Measurements from ENCODE around the gene CISD3.

The CISD3 gene

DNA sequence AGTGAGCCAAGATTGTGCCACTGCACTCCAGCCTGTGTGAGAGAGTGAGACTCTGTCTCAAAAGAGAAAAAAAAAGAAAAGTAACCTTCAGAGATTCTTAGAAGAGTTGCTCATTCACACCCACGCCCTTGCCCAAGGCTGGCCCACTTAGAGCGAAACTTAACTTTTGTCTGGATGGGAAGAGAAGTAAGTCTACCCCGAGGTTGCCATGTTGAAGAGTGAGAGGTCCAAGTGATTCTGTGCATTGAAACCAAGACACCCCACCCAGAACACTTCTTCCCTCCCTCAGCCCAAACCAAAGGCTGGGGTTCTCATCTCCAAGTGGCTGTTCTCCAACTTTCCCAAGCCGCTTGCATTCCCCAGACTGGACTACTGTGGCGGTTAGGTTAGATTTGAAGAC is 2.4 kb upstream of the CISD3 start:
- no peak for DNase-seq (ENCODE audit: low read depth in 2 of 2)

DNA sequence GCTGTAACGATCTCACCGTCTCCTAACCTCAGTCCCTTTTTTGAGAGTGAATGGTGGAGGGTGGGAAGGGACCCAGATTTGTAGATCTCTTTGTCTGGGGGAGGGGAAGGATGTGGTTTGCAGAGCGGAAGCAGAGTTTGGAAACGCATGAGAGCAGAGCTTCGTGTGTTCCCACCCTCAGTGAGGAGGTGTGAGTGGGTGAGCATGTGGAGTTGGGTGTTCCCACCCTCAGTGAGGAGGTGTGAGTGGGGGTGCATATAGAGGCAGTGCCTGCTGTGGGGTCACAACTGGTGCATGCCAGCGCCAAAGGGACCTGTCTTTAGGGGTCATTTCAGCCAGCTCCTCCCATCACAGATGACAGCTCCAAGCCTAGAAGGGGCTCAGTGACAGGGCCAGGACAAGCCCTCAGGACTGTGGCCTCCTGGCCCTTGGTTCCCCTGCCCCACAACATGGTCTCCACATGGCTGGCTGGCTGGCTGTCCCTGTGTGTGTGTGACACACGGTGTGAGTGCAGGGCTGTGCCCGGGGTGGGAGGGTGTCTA is 1.8 kb upstream of the CISD3 start:
- no peak for DNase-seq (ENCODE audit: low read depth in 2 of 2)

DNA sequence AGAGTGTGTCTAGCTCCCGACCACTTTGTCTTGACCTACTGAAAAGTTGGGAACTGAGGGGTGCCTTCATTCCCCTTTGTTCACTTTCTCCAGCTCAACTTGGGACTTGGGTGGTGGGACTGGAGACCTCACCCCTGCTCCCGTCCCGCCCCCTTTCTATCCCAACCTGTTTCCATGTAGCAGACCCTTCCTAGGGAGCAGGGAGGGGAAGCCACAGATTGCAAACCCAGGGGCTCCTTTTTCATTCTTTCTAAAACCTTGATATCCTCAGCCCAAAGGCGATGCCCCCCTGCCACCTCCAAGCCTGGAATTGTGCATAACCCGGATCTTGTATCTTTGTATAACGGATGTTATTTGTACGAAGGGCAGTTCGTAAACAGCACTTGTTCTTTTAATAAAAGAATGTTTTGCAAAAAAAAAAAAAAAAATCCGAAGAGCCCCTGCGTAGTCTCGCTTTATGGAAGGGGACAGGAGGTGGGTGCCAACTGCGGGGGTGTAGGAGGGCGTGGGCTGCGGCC is 714 bp upstream of the CISD3 start:
- no peak for DNase-seq (ENCODE audit: low read depth in 2 of 2)

DNA sequence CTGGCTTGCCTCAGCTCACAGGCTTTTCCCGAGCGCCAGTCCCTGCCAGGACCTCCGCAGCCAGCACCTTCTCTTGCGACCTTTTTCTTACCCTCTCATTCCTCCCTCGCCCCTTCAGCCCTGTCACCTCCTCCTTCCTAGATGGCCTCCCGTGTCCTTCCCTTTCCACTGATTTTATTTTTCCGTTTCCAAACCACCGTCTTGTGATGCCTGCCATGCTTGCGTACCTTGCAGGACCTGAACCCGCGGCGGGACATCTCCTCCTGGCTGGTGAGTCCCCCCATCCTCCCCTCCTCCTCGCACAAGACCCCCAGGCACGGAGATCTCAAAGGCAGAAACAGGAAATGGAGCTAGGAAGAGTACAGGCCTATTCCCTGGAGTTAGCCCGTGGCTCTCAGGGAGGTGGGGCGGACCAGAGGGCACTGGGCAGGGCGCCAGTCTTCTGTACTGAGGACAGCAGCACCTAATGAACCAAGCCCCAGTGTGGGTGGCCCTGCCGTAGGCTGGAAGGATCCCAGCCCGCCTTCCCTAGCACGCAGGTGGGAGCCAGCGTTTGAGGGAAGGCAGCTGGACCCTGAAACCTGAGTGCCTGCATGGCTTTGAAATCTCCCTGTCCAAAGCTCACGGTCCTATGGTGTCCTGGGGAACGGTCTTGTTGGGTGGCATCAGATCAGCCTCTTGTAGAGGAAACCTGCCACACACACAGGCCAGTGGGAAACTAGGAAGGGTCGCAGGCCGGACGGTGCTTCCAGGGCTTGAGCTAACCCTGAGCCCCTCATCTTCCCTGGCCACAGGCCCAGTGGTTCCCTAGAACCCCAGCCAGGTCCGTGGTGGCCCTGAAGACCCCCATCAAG is 612 bp downstream of the CISD3 start:
- no peak for DNase-seq (ENCODE audit: low read depth in 2 of 2)

- no peak for DNase-seq (ENCODE audit: low read depth in 2 of 2)
Observed at GRCh38 chr17:38731526-38732294, 1.6 kb downstream of the CISD3 start.

DNA sequence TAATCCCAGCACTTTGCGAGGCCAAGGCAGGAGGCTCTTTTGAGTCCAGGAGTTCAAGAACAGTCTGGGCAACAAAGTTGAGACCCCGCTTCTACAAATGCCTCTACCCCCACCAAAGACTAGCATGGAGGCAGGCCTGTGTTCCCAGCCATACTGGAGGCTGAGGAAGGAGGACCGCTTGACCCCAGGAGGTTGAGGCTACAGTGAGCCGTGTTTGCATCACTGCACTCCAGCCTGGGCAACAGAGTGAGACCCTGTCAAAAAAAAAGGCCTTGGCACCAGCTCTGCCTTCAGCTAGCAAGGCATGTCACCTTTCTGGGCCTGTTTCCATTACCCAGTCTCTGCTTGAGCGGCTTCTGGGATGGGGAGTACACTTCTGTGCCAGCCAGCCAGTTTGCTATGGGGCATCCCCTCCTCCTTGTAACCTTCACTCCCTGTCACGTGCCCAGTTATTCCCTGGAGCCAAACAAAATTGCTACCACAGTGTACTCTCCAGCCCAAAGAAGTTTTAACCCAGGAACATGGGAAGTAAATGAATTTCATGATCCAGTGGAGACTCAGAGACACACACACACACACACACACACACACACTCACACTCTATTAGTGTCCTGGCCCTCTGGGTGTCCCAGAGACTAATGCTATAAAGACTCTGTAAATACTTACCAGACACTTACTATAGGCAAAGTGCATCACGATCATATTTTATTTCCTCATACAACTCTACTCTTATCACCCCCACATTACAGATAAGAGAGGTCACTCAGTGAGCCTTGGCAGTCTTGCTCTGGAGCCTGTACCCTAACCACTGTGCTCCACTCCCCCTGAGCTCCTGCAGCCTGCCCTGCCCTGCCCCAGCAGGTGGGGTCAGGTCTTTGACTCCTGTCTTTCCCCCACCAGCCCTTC is 2.5 kb downstream of the CISD3 start:
- DNase-seq (ENCODE audit: low read depth in 2 of 2) = no peak

GRCh38 chr17:38733282-38733981 is 3.3 kb downstream of the CISD3 start:
- no peak for DNase-seq (ENCODE audit: low read depth in 2 of 2)

- DNase-seq (ENCODE audit: low read depth in 2 of 2) = no peak
Observed at GRCh38 chr17:38733982-38734973, 4.1 kb downstream of the CISD3 start.

GRCh38 chr17:38735161-38735997 is 5.2 kb downstream of the CISD3 start:
- no peak for DNase-seq (ENCODE audit: low read depth in 2 of 2)

- DNase-seq (ENCODE audit: low read depth in 2 of 2) = no peak
Observed at GRCh38 chr17:38738007-38738662, 8.0 kb downstream of the CISD3 start.

DNA sequence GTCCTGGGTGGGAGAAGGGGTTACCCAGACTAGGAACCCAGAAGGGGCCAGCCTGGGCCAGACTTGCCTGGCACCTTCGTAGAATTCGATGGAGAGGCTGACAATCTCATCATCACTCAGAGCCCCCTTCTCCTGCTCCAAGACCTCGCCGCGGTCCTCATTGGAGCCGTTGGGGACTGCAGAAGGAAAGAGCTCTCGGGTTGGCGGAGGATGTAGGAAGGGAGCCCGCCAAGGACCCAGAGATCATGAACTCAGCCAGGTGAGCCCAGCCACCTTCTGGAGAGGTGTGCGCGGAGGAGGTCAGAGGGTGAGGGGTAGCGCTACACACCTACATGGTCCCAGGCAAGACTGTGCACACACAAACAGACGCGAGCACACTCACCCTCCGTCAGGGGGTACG is 8.5 kb downstream of the CISD3 start:
- DNase-seq (ENCODE audit: low read depth in 2 of 2) = no peak

DNA sequence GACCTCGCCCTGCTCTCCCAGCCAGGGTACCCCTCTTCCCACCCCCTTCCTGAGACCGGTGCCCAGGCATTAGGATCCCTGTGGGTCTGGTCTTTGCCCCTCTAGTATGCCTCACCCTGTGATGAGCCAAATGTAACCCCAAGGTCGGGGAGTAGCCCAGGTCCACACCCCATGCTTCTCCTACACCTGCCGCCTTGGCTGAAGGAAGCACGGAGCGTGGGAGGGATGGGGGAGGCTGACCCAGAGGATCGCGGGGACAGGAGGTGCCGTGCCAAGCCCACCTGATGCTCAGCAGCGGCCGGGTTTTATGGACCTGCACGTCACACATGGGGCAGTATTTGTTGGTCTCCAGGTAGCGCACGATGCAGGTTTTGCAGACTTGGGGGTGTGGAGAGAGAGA is 9.2 kb downstream of the CISD3 start:
- DNase-seq (ENCODE audit: low read depth in 2 of 2) = no peak

GRCh38 chr17:38740044-38740443 is 9.9 kb downstream of the CISD3 start:
- no peak for DNase-seq (ENCODE audit: low read depth in 2 of 2)

DNA sequence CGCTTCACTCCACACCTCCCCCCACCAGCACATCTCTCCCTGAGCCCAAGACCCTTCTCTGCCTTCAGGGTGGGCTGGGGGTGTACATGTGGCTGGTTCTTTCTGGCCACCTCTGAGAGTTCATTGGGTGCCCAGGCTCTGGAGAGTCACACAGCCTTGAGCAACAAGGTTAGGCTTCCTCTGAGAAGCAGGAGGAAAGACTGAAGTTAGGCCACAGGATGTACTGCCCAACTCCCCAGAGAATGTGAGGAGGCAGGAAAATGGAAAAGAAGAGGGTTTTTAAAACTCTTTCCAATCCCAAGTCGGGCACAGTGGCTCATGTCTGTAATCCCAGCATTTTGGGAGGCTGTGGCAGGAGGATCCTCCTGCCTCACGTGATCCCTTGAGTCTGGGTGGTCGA is 10.7 kb downstream of the CISD3 start:
- DNase-seq (ENCODE audit: low read depth in 2 of 2) = no peak

- no peak for DNase-seq (ENCODE audit: low read depth in 2 of 2)
Observed at GRCh38 chr17:38741461-38741860, 11.3 kb downstream of the CISD3 start.

DNA sequence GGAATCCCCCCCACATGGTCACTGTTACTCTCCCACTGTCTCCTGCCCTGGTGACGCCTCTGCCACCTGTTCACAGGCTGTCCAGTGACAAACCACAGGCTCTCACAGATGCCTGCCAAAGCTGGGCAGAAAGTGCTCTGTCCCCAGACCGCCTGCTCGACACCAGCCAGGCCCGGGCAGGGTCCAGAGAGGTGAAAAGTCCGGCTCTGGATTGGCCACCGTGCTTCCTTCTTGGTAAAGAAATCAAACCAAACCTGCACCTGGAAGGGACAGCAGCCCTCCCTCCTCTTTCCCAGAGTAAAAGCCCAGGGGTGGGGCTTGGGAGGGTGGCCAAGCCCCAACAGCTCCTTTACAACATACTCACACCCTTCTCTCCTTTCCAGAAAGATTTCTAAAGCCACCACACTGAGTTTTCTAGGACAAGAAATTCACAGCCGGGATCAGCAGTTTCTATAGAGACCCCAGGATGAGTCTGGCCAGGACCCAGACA is 11.8 kb downstream of the CISD3 start:
- DNase-seq (ENCODE audit: low read depth in 2 of 2) = no peak

- peak; percentile 85 for DNase-seq (ENCODE audit: low read depth in 2 of 2)
Observed at GRCh38 chr17:38742411-38743308, 12.5 kb downstream of the CISD3 start.
